22Rv1 (cell line): ENCODE measurements around the gene BCL2L2.

Source experiments
- ZFX ChIP-seq: fragments of 450-650 bp; IDR thresholded peaks from 2 replicates; pipeline ENCODE4 v1.6.1; 2017; ENCODE audit warnings: antibody characterized with exemption, borderline replicate concordance
- TF ChIP-seq, protein P1 (sequence below): fragments of 450-650 bp; IDR thresholded peaks from 2 replicates; pipeline ENCODE4 v1.5.1; 2017; ENCODE audit warnings: mild to moderate bottlenecking

DNA sequence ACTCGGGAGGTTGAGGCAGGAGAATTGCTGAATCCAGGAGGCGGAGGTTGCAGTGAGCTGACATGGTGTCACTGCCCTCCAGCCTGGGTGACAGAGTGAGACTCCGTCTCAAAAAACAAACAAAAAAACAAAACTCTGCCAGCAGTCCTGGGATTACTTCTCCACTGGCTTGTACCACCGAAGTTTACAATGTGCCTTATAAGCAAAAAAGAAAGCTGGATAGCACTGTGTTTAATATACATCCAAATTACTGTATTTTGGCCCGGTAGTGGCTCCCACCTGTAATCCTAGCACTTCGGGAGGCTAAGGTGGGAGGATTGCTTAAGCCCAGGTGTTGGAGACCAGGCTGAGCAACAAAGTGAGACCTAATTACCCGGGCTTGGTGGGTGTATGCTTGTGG lies 37.4 kb upstream of the BCL2L2 start:
- TF ChIP-seq, protein P1, sequence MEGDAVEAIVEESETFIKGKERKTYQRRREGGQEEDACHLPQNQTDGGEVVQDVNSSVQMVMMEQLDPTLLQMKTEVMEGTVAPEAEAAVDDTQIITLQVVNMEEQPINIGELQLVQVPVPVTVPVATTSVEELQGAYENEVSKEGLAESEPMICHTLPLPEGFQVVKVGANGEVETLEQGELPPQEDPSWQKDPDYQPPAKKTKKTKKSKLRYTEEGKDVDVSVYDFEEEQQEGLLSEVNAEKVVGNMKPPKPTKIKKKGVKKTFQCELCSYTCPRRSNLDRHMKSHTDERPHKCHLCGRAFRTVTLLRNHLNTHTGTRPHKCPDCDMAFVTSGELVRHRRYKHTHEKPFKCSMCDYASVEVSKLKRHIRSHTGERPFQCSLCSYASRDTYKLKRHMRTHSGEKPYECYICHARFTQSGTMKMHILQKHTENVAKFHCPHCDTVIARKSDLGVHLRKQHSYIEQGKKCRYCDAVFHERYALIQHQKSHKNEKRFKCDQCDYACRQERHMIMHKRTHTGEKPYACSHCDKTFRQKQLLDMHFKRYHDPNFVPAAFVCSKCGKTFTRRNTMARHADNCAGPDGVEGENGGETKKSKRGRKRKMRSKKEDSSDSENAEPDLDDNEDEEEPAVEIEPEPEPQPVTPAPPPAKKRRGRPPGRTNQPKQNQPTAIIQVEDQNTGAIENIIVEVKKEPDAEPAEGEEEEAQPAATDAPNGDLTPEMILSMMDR = no peak
- no peak for TF ChIP-seq ZFX
